Cardiac septum (tissue), 1 donor: ENCODE data around the gene COQ8A. TPM values are rescaled to one million over a fixed set of nuclear protein-coding genes. Genes with fewer than 3 reads are reported as not detected.

Experiments used
- total RNA-seq: library from RNA; stranded (reverse); fragmentation: NEBNext Ultra II Directional; extraction: Animal tissue kit (Norgen Biotek cat#: 25700); gene quantifications from one replicate; pipeline ENCODE4 v1.2.1, GENCODE V29; 2021
- donor health status: DM: no; HTN: no; CAD: no.

The COQ8A gene
- total RNA-seq, 1 donor from 2014 or later = 168 TPM

Other genes starting within 250 kb of the COQ8A start
- 10.5 TPM for gene ITPKB, start 201.0 kb upstream of the COQ8A start, total RNA-seq
- 21.5 TPM for gene PSEN2, start 69.7 kb upstream of the COQ8A start, total RNA-seq